K562 (cell line): ENCODE results near the gene CDC42EP3. TPM values are rescaled to one million over a fixed set of nuclear protein-coding genes. Genes with fewer than 3 reads are reported as not detected.

Experiments used
- ATAC-seq: fragments of 200-7000 bp; cut with Tn5 transposase; 3 replicates; pipeline ENCODE4 v1.9.1; 2020; ENCODE audit warnings: moderate library complexity
- BruUV-seq: library from RNA; stranded (reverse); fragments of 400-500 nt; replicated peaks from 2 replicates; lab custom pipeline; 2021; lab: Mats Ljungman, UMichigan
- CTCF ChIA-PET: fragments of 300-600 bp; formaldehyde crosslinking; extraction: SDS; loops from one replicate; lab custom pipeline; 2021; ENCODE audit warnings: low intra/inter-chr PET ratio; lab: Yijun Ruan, JAX
- POLR2A ChIA-PET: fragments of 300-600, 350-650 bp; sonication (Branson Sonifier 250); formaldehyde crosslinking; extraction: SDS; loops from one replicate; lab custom pipeline; 2021; ENCODE audit warnings: antibody characterized with exemption, inconsistent platforms; lab: Yijun Ruan, JAX
- DNase-seq, 4 experiments: peaks; one replicate each; pipeline versions ENCODE4 v3.0.0 to v3.0.0-alpha.2; 2011 to 2018; ENCODE audit warnings: low spot score in 3 of 4, mixed read lengths in 3 of 4; ENCODE audit errors: extremely low read depth in 1 of 4
- FAIRE-seq: peaks from 2 replicates; lab custom pipeline; 2011; peaks lifted over from hg19 to GRCh38; lab: Jason Lieb, UNC
- H2AFZ ChIP-seq: 2 replicates; pipeline ENCODE4 v1.6.0; 2011; ENCODE audit warnings: low read depth, low read length, control low read depth, inconsistent platforms
- H3K27ac ChIP-seq: fragments of 200-600 bp; 3 replicates; pipeline ENCODE4 v1.8.0; 2011; ENCODE audit warnings: low read depth, mild to moderate bottlenecking, control low read depth, inconsistent platforms, low read length, moderate library complexity, mixed read lengths; ENCODE audit errors: extremely low read depth
- H3K27me3 ChIP-seq, 2 experiments: fragments of 300-600 bp in 1 of 2; 2 replicates in 1 of 2; 3 replicates in 1 of 2; pipeline versions ENCODE4 v1.6.0 to v1.8.0; 2011; ENCODE audit warnings: inconsistent platforms in 2 of 2, low read length in 2 of 2, mild to moderate bottlenecking in 1 of 2, mixed read lengths in 1 of 2, moderate library complexity in 1 of 2; ENCODE audit not compliant: control insufficient read depth in 2 of 2, insufficient read depth in 2 of 2
- H3K36me3 ChIP-seq: fragments of 300-600 bp; 3 replicates; pipeline ENCODE4 v1.8.0; 2011; ENCODE audit warnings: mild to moderate bottlenecking, low read length, inconsistent platforms; ENCODE audit not compliant: control insufficient read depth, insufficient read depth
- H3K4me1 ChIP-seq, 2 experiments: fragments of 200-600 bp in 1 of 2; replicated peaks in 1 of 2; 2 replicates in 1 of 2; 3 replicates in 1 of 2; pipeline versions ENCODE4 v1.5.1 to v1.8.0; 2011; ENCODE audit warnings: inconsistent platforms in 2 of 2, low read length in 2 of 2, mild to moderate bottlenecking in 1 of 2, mixed read lengths in 1 of 2, moderate library complexity in 1 of 2; ENCODE audit not compliant: control insufficient read depth in 2 of 2, insufficient read depth in 2 of 2
- H3K4me2 ChIP-seq: 2 replicates; pipeline ENCODE4 v1.6.1; 2011; ENCODE audit warnings: low read length, control low read depth, inconsistent platforms, mixed read lengths; ENCODE audit not compliant: insufficient read depth
- H3K4me3 ChIP-seq: fragments of 200-600 bp; sonication (generic), shearing (Covaris generic); 2 replicates; pipeline ENCODE4 v1.5.1; 2016; ENCODE audit warnings: control low read depth, inconsistent platforms
- H3K79me2 ChIP-seq: fragments of 200-600 bp; 3 replicates; pipeline ENCODE4 v1.8.0; 2011; ENCODE audit warnings: low read length, inconsistent platforms; ENCODE audit not compliant: control insufficient read depth, insufficient read depth
- H3K9ac ChIP-seq, 2 experiments: 2 replicates each; pipeline versions ENCODE4 v1.6.0 to v1.6.1; 2011; ENCODE audit warnings: low read depth in 2 of 2, low read length in 2 of 2, control low read depth in 1 of 2, inconsistent platforms in 1 of 2, mild to moderate bottlenecking in 1 of 2, mixed read lengths in 1 of 2; ENCODE audit not compliant: insufficient read depth in 1 of 2
- H3K9me1 ChIP-seq: one replicate; pipeline ENCODE4 v1.6.0; 2011; ENCODE audit warnings: inconsistent platforms, mild to moderate bottlenecking, low read length, moderate library complexity; ENCODE audit not compliant: control insufficient read depth, insufficient read depth
- H3K9me3 ChIP-seq: replicated peaks from 2 replicates; pipeline ENCODE4 v1.5.1; 2011; ENCODE audit warnings: low read depth, low read length, inconsistent platforms; ENCODE audit not compliant: control insufficient read depth, insufficient read depth
- H4K20me1 ChIP-seq: replicated peaks from 2 replicates; pipeline ENCODE4 v1.6.1; 2011; ENCODE audit warnings: low read length, inconsistent platforms, mixed read lengths; ENCODE audit not compliant: control insufficient read depth, insufficient read depth
- CAMTA2 ChIP-seq: fragments of 250-450 bp; sonication (Bioruptor Pico); conservative IDR thresholded peaks from 2 replicates; pipeline ENCODE4 v1.5.1; 2022
- CLOCK ChIP-seq: fragments of 250-450 bp; sonication (Bioruptor Pico); IDR thresholded peaks from 2 replicates; pipeline ENCODE4 v1.4.0; 2020; ENCODE audit warnings: mild to moderate bottlenecking, moderate library complexity, borderline replicate concordance
- CTBP1 ChIP-seq: fragments of 450-650 bp; IDR thresholded peaks from 2 replicates; pipeline ENCODE4 v1.6.1; 2016; ENCODE audit warnings: borderline replicate concordance
- EP300 ChIP-seq: IDR thresholded peaks from 2 replicates; pipeline ENCODE4 v1.6.1; 2012; ENCODE audit warnings: low read length, improper control_type of control experiment
- POLR2B ChIP-seq: fragments of 450-650 bp; IDR thresholded peaks from 2 replicates; pipeline ENCODE4 v1.6.1; 2018; ENCODE audit warnings: low read depth; ENCODE audit not compliant: partially characterized antibody
- PPARD ChIP-seq: fragments of 250-450 bp; sonication (Bioruptor Pico); IDR thresholded peaks from 2 replicates; pipeline ENCODE4 v1.8.0; 2022; ENCODE audit warnings: inconsistent platforms, mild to moderate bottlenecking, moderate library complexity
- SRF ChIP-seq, 2 experiments: fragments of 250-450, 450-650 bp in 1 of 2; sonication (Bioruptor Pico) in 1 of 2; sonication (generic) in 1 of 2; formaldehyde crosslinking; IDR thresholded peaks; 2 replicates each; pipeline versions ENCODE4 v1.5.0 to v1.5.1; 2020 to 2022; ENCODE audit warnings: mild to moderate bottlenecking in 1 of 2, missing genetic modification reagents in 1 of 2
- UBTF ChIP-seq, 2 experiments: IDR thresholded peaks; 2 replicates each; pipeline ENCODE4 v1.6.1; 2012; ENCODE audit warnings: improper control_type of control experiment in 2 of 2, low read depth in 2 of 2, low read length in 2 of 2, borderline replicate concordance in 1 of 2
- ZNF12 ChIP-seq: sonication (generic); formaldehyde crosslinking; IDR thresholded peaks from 2 replicates; pipeline ENCODE4 v1.4.0; 2020; ENCODE audit warnings: mild to moderate bottlenecking, missing genetic modification reagents
- ZNF174 ChIP-seq: fragments of 250-450 bp; sonication (Bioruptor Pico); IDR thresholded peaks from 2 replicates; pipeline ENCODE4 v1.4.0; 2020; ENCODE audit warnings: mild to moderate bottlenecking
- ZNF24 ChIP-seq: fragments of 450-650 bp; IDR thresholded peaks from 2 replicates; pipeline ENCODE4 v1.6.1; 2016
- ZNF395 ChIP-seq: fragments of 200-800 bp; sonication (Bioruptor generic); IDR thresholded peaks from 2 replicates; pipeline ENCODE4 v1.6.1; 2017; ENCODE audit warnings: missing genetic modification characterization, missing compliant biosample characterization
- ZNF644 ChIP-seq: fragments of 200-800 bp; sonication (Bioruptor generic); IDR thresholded peaks from 2 replicates; pipeline ENCODE4 v1.6.1; 2016; ENCODE audit warnings: low read depth, missing genetic modification characterization, missing compliant biosample characterization
- ZNF668 ChIP-seq: fragments of 250-450 bp; sonication (Bioruptor Pico); IDR thresholded peaks from 2 replicates; pipeline ENCODE4 v1.8.0; 2022; ENCODE audit warnings: mild to moderate bottlenecking, inconsistent platforms
- WGBS: fragments of 100-300 bp; shearing (Covaris generic); methylation state at CpG from one replicate; pipeline ENCODE4 v1.1.6; 2016; ENCODE audit warnings: low coverage, mixed read lengths; ENCODE audit not compliant: insufficient coverage; ENCODE audit errors: missing lambda C conversion rate; 5-methylcytosine and 5-hydroxymethylcytosine counted together
- in situ Hi-C: fragments of 300-500 bp; cut with MboI; formaldehyde crosslinking; loops from 4 replicates; pipeline ENCODE4 v1.15.0; 2018; ENCODE audit warnings: inconsistent platforms, mixed read lengths
- intact Hi-C: fragments of 100-400 bp; cut with micrococcal nuclease; formaldehyde crosslinking; loops from 2 replicates; pipeline ENCODE4 v1.14.2; 2022
- polyA plus RNA-seq, 8 experiments: library from polyadenylated mRNA; depleted of rRNA in 4 of 8; stranded (reverse) in 5 of 8; unstranded in 3 of 8; fragments of >200 nt; fragmentation: Nextera tagmentation in 2 of 8; fragmentation: Illumina TruSeq in 1 of 8; extraction: Ambion mirVana in 2 of 8; extraction: Trizol in 1 of 8; gene quantifications; 2 replicates each; pipeline versions ENCODE4 v1.2.1 to v1.2.3, GENCODE V29; 2011 to 2014; ENCODE audit warnings: inconsistent platforms in 1 of 8, missing spikeins in 1 of 8
- total RNA-seq, 7 experiments: library from RNA; depleted of rRNA in 6 of 7; stranded (reverse); fragments of >200 nt in 6 of 7; fragmentation: Illumina TruSeq in 2 of 7; extraction: Trizol in 2 of 7; gene quantifications; 2 replicates each; pipeline versions ENCODE4 v1.2.1 to v1.2.3, GENCODE V29; 2011 to 2021; ENCODE audit warnings: low replicate concordance in 1 of 7
- TF ChIP-seq, protein P1 (sequence below): fragments of 200-800 bp; sonication (Bioruptor generic); IDR thresholded peaks from 2 replicates; pipeline ENCODE4 v1.6.1; 2017; ENCODE audit warnings: missing genetic modification characterization, missing compliant biosample characterization

CDC42EP3 gene
- total and polyA plus RNA-seq, 9 of the 15 experiments (the other 6 are each of a cell fraction or from before 2014, with no cell fraction given): 0.72 to 6.4 (median 2.0) TPM

DNA sequence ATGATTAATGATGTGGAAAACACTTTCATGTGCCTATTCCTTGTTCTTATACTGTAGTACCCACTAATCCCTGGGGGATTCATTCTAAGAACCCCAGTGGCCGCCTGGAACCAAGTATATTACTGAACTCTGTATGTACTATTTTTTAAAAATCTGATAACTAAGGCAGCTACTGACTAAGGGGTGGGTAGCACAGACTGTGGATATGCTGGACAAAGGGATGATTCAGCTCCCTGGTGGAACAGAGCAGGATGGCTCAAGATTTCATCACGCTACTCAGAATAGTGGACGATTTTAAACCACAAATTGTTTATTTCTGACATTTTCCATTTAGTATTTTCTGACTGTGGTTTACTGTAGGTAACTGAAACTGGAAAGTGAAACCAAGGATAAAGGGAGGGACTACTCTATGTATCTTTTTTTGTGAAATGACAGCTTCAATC lies 41.8 kb upstream of the CDC42EP3 start:
- Histone ChIP-seq H3K27ac (no peak overlapping the region), H3K4me2 (no peak overlapping the region), H2AFZ (0 out of 2 replicates have a peak overlapping the region, but pooled peaks have one; percentile 30), H3K9me3 (no peaks in the 10 kb centered on the region), H3K4me3 (no peak overlapping the region), H3K36me3 (no peaks in the 10 kb centered on the region), H3K79me2 (no peaks in the 10 kb centered on the region), H4K20me1 (no peaks in the 10 kb centered on the region), H3K27me3 (no peaks in the 10 kb centered on the region), H3K9me1 (no peaks in the 10 kb centered on the region), H3K4me1 (peaks cover 0 to 19% of the 10 kb centered on the region in 2 experiments; a peak in 3 of 5 replicates), H3K9ac (no peak overlapping the region)
- intact Hi-C loops (no loop called here), in situ Hi-C loops (no loop called here)
- ChIA-PET POLR2A (no interaction called here), CTCF (no interaction called here)
- no TSS peak for BruUV-seq
- WGBS: 6% methylated on average over 3 of the region's 3 CpGs
- FAIRE-seq: peak; percentile 35
- DNase-seq: peak in 2 of 4 experiments; percentile 13 to 28
- ATAC-seq: peak; percentile 82
- no peak for TF ChIP-seq PPARD (CRISPR knock-in tag)
- no peak for TF ChIP-seq ZNF24
- TF ChIP-seq ZNF174 (CRISPR knock-in tag): no peak
- TF ChIP-seq ZNF12: no peak
- TF ChIP-seq CAMTA2 (CRISPR knock-in tag): no peak
- TF ChIP-seq EP300: peak; percentile 49; the same call in 1 of the 2 replicates
- no peak for TF ChIP-seq POLR2B
- no peak for TF ChIP-seq CLOCK
- no peak for TF ChIP-seq UBTF (IDR thresholded peaks at IDR 0.05; ENCODE audit: borderline replicate concordance in 1 of 2, low read depth in 2 of 2, low read length in 2 of 2)
- no peak for TF ChIP-seq SRF (CRISPR knock-in tag; IDR thresholded peaks at IDR 0.05)
- no peak for TF ChIP-seq ZNF668 (CRISPR knock-in tag)
- peak; percentile 25; the same call in 1 of the 2 replicates for TF ChIP-seq CTBP1
- TF ChIP-seq, protein P1, sequence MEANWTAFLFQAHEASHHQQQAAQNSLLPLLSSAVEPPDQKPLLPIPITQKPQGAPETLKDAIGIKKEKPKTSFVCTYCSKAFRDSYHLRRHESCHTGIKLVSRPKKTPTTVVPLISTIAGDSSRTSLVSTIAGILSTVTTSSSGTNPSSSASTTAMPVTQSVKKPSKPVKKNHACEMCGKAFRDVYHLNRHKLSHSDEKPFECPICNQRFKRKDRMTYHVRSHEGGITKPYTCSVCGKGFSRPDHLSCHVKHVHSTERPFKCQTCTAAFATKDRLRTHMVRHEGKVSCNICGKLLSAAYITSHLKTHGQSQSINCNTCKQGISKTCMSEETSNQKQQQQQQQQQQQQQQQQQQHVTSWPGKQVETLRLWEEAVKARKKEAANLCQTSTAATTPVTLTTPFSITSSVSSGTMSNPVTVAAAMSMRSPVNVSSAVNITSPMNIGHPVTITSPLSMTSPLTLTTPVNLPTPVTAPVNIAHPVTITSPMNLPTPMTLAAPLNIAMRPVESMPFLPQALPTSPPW (CRISPR knock-in tag): peak; percentile 19; the same call in 1 of the 2 replicates
- peak; percentile 46 for TF ChIP-seq ZNF644 (tag)
- 0 out of 2 replicates have a peak, but pooled peaks have one; percentile 58 for TF ChIP-seq ZNF395 (CRISPR knock-in tag)
